ENCODE measurements around the gene BAHCC1. TPM values are rescaled to one million over a fixed set of nuclear protein-coding genes. Genes with fewer than 3 reads are reported as not detected.
A peak's percentile ranks its signal among the peaks of the same experiment; 100 is the strongest.

Gene BAHCC1
- total and polyA plus RNA-seq, 9 of the 15 experiments (the other 6 are each of a cell fraction or from before 2014, with no cell fraction given): 0.14 to 26.9 (median 5.0) TPM

GRCh38 chr17:81409190-81409935 is 14.1 kb downstream of the BAHCC1 start (continued):
- TF ChIP-seq POLR2G (IDR thresholded peaks at IDR 0.05; ENCODE audit: low read depth, low read length): peak; percentile 72
- TF ChIP-seq MAZ (CRISPR knock-in tag; conservative IDR thresholded peaks at IDR 0.05 in 1 of 2, IDR thresholded peaks at IDR 0.05 in 1 of 2): peak in 1 of 2 experiments; percentile 87; a peak in 2 of 4 replicates
- TF ChIP-seq ZNF232 (CRISPR knock-in tag; IDR thresholded peaks at IDR 0.05): 0 out of 2 replicates have a peak, but pooled peaks have one; percentile 25
- peak; percentile 92 for TF ChIP-seq MGA (IDR thresholded peaks at IDR 0.05)
- TF ChIP-seq ZNF24 (IDR thresholded peaks at IDR 0.05): 0 out of 2 replicates have a peak, but pooled peaks have one; percentile 19
- TF ChIP-seq HDAC2 (IDR thresholded peaks at IDR 0.05): 0 out of 2 replicates have a peak, but pooled peaks have one; percentile 53
- 0 out of 2 replicates have a peak, but pooled peaks have one; percentile 20 for TF ChIP-seq XRCC5 (IDR thresholded peaks at IDR 0.05; ENCODE audit: low read depth, low read length)
- TF ChIP-seq HDAC3 (IDR thresholded peaks at IDR 0.05; ENCODE audit: borderline replicate concordance, partially characterized antibody): no peak
- TF ChIP-seq MAFF (IDR thresholded peaks at IDR 0.05; ENCODE audit: low read length): no peak
- TF ChIP-seq PKNOX1 (IDR thresholded peaks at IDR 0.05): peak; percentile 38; the same call in 1 of the 2 replicates
- no peak for TF ChIP-seq ATF7 (IDR thresholded peaks at IDR 0.05)
- no peak for TF ChIP-seq NUFIP1 (IDR thresholded peaks at IDR 0.05; ENCODE audit: partially characterized antibody)
- TF ChIP-seq KDM1A (IDR thresholded peaks at IDR 0.05): peak; percentile 38 to 59; a peak in 1 of 4 replicates
